RPMI7951 (cell line): ENCODE data around the gene ZRANB2. TPM values are rescaled to one million over a fixed set of nuclear protein-coding genes. Genes with fewer than 3 reads are reported as not detected.

Source experiments
- DNase-seq: peaks from one replicate; pipeline ENCODE4 v3.0.0-alpha.2; 2012; ENCODE audit warnings: low read depth
- total RNA-seq: library from RNA; depleted of rRNA; stranded (reverse); fragments of >200 nt; shearing (Covaris generic); gene quantifications from 2 replicates; pipeline ENCODE4 v1.2.3, GENCODE V29; 2014; rRNA removed

The ZRANB2 gene
- 25.4 and 35.7 TPM in 2 replicates for total RNA-seq

GRCh38 chr1:71080739-71081696 lies at the start of gene ZRANB2:
ZRANB2 (minus strand) TSS chr1:71081035; CDS start chr1:71080995, 40 bp downstream.
- peak; percentile 95 for DNase-seq

GRCh38 chr1:71128060-71128459 lies 47.2 kb upstream of the ZRANB2 start:
- DNase-seq, result no peak

- DNase-seq, result no peak
Measured at GRCh38 chr1:71118086-71118485, 37.3 kb upstream of the ZRANB2 start.

GRCh38 chr1:71116729-71117128 lies 35.9 kb upstream of the ZRANB2 start:
- DNase-seq, result no peak

- DNase-seq, result peak; percentile 18
Measured at GRCh38 chr1:71106658-71107322, 26.0 kb upstream of the ZRANB2 start.

- no peak for DNase-seq
Measured at GRCh38 chr1:71104417-71104816, 23.6 kb upstream of the ZRANB2 start.

- DNase-seq, result no peak
Measured at GRCh38 chr1:71101839-71102376, 21.1 kb upstream of the ZRANB2 start.

GRCh38 chr1:71097428-71097827 lies 16.6 kb upstream of the ZRANB2 start:
- no peak for DNase-seq

- DNase-seq, result no peak
Measured at GRCh38 chr1:71094913-71095312, 14.1 kb upstream of the ZRANB2 start.

GRCh38 chr1:71093938-71094337 lies 13.1 kb upstream of the ZRANB2 start:
- DNase-seq, result peak; percentile 15

- no peak for DNase-seq
Measured at GRCh38 chr1:71089536-71090270, 8.9 kb upstream of the ZRANB2 start.

GRCh38 chr1:71088645-71089287 lies 7.9 kb upstream of the ZRANB2 start:
- DNase-seq, result no peak

GRCh38 chr1:71087713-71088112 lies 6.9 kb upstream of the ZRANB2 start:
- no peak for DNase-seq

- DNase-seq, result no peak
Measured at GRCh38 chr1:71087060-71087459, 6.2 kb upstream of the ZRANB2 start.

- no peak for DNase-seq
Measured at GRCh38 chr1:71086331-71086730, 5.5 kb upstream of the ZRANB2 start.

- no peak for DNase-seq
Measured at GRCh38 chr1:71083271-71083670, 2.4 kb upstream of the ZRANB2 start.

- no peak for DNase-seq
Measured at GRCh38 chr1:71081697-71082080, 854 bp upstream of the ZRANB2 start.

- DNase-seq, result peak; percentile 20
Measured at GRCh38 chr1:71080230-71080738, 551 bp downstream of the ZRANB2 start.

GRCh38 chr1:71074681-71075080 lies 6.2 kb downstream of the ZRANB2 start:
- DNase-seq, result no peak

GRCh38 chr1:71072273-71072672 lies 8.6 kb downstream of the ZRANB2 start:
- no peak for DNase-seq

- DNase-seq, result no peak
Measured at GRCh38 chr1:71071720-71072119, 9.1 kb downstream of the ZRANB2 start.
